Measurements from ENCODE around the gene MECR.

MECR gene, protein sequence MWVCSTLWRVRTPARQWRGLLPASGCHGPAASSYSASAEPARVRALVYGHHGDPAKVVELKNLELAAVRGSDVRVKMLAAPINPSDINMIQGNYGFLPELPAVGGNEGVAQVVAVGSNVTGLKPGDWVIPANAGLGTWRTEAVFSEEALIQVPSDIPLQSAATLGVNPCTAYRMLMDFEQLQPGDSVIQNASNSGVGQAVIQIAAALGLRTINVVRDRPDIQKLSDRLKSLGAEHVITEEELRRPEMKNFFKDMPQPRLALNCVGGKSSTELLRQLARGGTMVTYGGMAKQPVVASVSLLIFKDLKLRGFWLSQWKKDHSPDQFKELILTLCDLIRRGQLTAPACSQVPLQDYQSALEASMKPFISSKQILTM

DNA sequence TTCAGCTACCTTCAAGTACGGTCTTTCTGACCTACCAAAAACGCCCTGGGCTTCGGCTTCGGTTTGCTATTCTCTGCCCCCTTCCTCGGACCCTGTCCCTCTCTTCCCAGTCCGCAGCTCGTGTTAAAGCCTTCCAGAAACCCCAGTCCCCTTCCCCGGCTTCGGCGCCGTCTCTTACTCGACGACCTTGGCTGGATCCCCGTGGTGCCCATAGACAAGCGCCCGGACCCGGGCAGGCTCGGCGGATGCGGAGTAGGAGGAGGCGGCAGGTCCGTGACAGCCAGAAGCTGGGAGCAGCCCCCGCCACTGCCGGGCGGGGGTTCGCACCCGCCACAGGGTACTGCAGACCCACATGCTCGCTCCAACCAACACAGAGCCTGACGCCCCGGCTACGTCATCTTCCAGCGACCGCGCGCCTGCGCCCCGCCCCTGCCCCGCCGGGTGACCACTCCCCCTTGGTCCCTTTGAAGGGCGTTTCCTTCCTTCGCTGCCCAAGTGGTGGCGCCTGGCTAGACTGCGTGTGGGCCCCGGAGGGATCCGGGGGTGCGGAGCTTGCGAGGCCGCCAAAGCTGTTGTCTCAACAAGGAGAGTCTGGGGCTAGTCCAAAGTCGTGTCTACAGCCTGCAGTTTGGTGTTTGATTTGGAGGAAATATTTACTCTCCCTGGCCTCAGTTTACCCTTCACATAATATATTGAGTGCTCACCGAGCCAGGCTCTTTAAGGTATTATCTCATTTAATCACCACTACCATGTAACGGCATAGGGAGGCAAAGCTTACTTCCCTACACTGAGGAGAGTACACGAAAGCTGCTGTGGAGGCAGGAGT, at the start of gene MECR:
Gene MECR (minus strand): TSS at position 382 of the 826 bp plus-strand sequence. CDS start 28 bp downstream, at position 354.
- Histone ChIP-seq H3K4me1 (ENCODE audit: low read length) (peaks cover 11% of the 10 kb centered on the region), H3K36me3 (replicated peaks; ENCODE audit: insufficient read depth, low read length) (no peaks in the 10 kb centered on the region), H3K4me2 (ENCODE audit: low read depth, low read length) (peak within 1 kb of the TSS; percentile 75), H3K27ac (ENCODE audit: low read length) (peak within 1 kb of the TSS; percentile 17; the same call in 1 of the 2 replicates), H3K9ac (ENCODE audit: low read length) (peak within 1 kb of the TSS; percentile 90), H2AFZ (ENCODE audit: low read length) (peak within 1 kb of the TSS; percentile 97), H3F3A (ENCODE audit: insufficient read depth, low read length) (0 out of 2 replicates have a peak, but pooled peaks cover 2% of the 10 kb centered on the region), H3K79me2 (ENCODE audit: low read length) (peaks cover 24% of the 10 kb centered on the region), H3K27me3 (replicated peaks; ENCODE audit: insufficient read depth, low read length) (peaks cover 44% of the 10 kb centered on the region), H4K20me1 (ENCODE audit: insufficient read depth, low read length) (no peaks in the 10 kb centered on the region), H3K9me2 (replicated peaks; ENCODE audit: insufficient read depth, low read length) (no peaks in the 10 kb centered on the region), H3K4me3 (ENCODE audit: low read length) (peak within 1 kb of the TSS; percentile 97), H3K9me3 (replicated peaks; ENCODE audit: insufficient read depth, low read length) (no peaks in the 10 kb centered on the region)
- DNase-seq, result peak; percentile 89
- TF ChIP-seq CTCF (IDR thresholded peaks at IDR 0.05; ENCODE audit: low read length) (peak; percentile 32), EZH2phosphoT487 (IDR thresholded peaks at IDR 0.05; ENCODE audit: low read length) (no peak)

DNA sequence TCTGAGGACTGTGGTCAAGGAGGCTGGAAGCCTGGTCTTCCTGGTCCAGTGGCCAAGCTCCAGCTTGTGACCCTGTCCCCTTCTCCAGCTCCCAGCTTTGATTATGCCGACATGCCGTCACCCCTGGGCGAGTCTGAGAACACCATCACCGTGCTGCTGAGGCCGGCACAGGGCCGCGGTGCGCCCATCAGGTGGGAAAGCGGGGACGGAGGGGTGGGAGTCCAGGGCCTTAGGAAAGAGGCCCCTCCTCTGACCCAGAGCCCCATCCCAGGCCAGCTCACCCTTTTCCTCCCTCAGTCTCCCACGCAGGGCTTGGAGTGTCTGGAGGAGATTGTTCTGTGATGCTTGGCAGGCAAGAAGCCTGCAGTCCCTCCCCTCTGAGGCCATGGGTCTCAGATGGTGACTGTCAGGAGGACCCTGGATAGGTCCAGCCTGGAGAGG, 49.2 kb upstream of the MECR start:
- Histone ChIP-seq H3K27ac (ENCODE audit: low read length) (no peak overlapping the region), H3K9me3 (replicated peaks; ENCODE audit: insufficient read depth, low read length) (no peaks in the 10 kb centered on the region), H3K9ac (ENCODE audit: low read length) (no peak overlapping the region), H3K79me2 (ENCODE audit: low read length) (no peaks in the 10 kb centered on the region), H2AFZ (ENCODE audit: low read length) (no peak overlapping the region), H3K4me1 (ENCODE audit: low read length) (no peaks in the 10 kb centered on the region), H3K9me2 (replicated peaks; ENCODE audit: insufficient read depth, low read length) (no peaks in the 10 kb centered on the region), H3K4me2 (ENCODE audit: low read depth, low read length) (no peak overlapping the region), H3K36me3 (replicated peaks; ENCODE audit: insufficient read depth, low read length) (no peaks in the 10 kb centered on the region), H3F3A (ENCODE audit: insufficient read depth, low read length) (no peaks in the 10 kb centered on the region), H3K4me3 (ENCODE audit: low read length) (no peak overlapping the region), H4K20me1 (ENCODE audit: insufficient read depth, low read length) (no peaks in the 10 kb centered on the region), H3K27me3 (replicated peaks; ENCODE audit: insufficient read depth, low read length) (peaks cover 86% of the 10 kb centered on the region)
- DNase-seq, result no peak
- TF ChIP-seq CTCF (IDR thresholded peaks at IDR 0.05; ENCODE audit: low read length), result no peak
- no peak for TF ChIP-seq EZH2phosphoT487 (IDR thresholded peaks at IDR 0.05; ENCODE audit: low read length)
- TF ChIP-seq EZH2 (optimal IDR thresholded peaks at IDR 0.05; ENCODE audit: low read depth, low read length), result no peak

DNA sequence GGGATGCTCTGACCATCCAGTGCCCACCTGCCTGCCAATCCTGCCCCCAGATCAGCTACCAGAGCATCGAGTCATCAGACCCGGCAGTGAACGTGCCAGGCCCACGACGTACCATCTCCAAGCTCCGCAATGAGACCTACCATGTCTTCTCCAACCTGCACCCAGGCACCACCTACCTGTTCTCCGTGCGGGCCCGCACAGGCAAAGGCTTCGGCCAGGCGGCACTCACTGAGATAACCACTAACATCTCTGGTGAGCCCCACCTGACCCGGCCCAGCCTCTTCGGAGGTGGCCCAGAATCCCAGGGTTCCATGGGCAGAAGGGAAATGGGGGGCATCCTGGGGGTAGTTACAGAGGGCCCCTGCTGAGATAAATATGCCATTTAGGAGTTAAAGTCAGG, 48.7 kb upstream of the MECR start:
- TF ChIP-seq CTCF (IDR thresholded peaks at IDR 0.05; ENCODE audit: low read length), result no peak
- no peak for TF ChIP-seq EZH2phosphoT487 (IDR thresholded peaks at IDR 0.05; ENCODE audit: low read length)
- TF ChIP-seq EZH2 (optimal IDR thresholded peaks at IDR 0.05; ENCODE audit: low read depth, low read length), result no peak
- H3K9me2 ChIP-seq (replicated peaks; ENCODE audit: insufficient read depth, low read length), result no peaks in the 10 kb centered on the region
- H3K4me1 ChIP-seq (ENCODE audit: low read length), result no peaks in the 10 kb centered on the region
- H3K4me3 ChIP-seq (ENCODE audit: low read length), result no peak overlapping the region
- H4K20me1 ChIP-seq (ENCODE audit: insufficient read depth, low read length), result no peaks in the 10 kb centered on the region
- H3K36me3 ChIP-seq (replicated peaks; ENCODE audit: insufficient read depth, low read length), result no peaks in the 10 kb centered on the region
- no peak overlapping the region for H3K4me2 ChIP-seq (ENCODE audit: low read depth, low read length)
- no peak overlapping the region for H3K9ac ChIP-seq (ENCODE audit: low read length)
- no peaks in the 10 kb centered on the region for H3K9me3 ChIP-seq (replicated peaks; ENCODE audit: insufficient read depth, low read length)
- peaks cover 91% of the 10 kb centered on the region for H3K27me3 ChIP-seq (replicated peaks; ENCODE audit: insufficient read depth, low read length)
- H3K27ac ChIP-seq (ENCODE audit: low read length), result no peak overlapping the region
- no peaks in the 10 kb centered on the region for H3K79me2 ChIP-seq (ENCODE audit: low read length)
- DNase-seq, result no peak
- no peak overlapping the region for H2AFZ ChIP-seq (ENCODE audit: low read length)
- no peaks in the 10 kb centered on the region for H3F3A ChIP-seq (ENCODE audit: insufficient read depth, low read length)
